ENCODE data around the gene ATG16L1. TPM values are rescaled to one million over a fixed set of nuclear protein-coding genes. Genes with fewer than 3 reads are reported as not detected.

ATG16L1 gene
- total RNA-seq, 1 experiment from 2014 or later, result 52.3 TPM

- Histone ChIP-seq H3K9me3 (ENCODE audit: control insufficient read depth, insufficient read depth, low read depth, low read length) (no peaks in the 10 kb centered on the region), H3K4me1 (ENCODE audit: control insufficient read depth, insufficient read depth, low read length) (peaks cover 10% of the 10 kb centered on the region; the same call in 1 of the 2 replicates), H3K4me3 (ENCODE audit: low read depth in 2 of 2, low read length in 2 of 2) (no peak overlapping the region), H3K36me3 (ENCODE audit: control insufficient read depth, insufficient read depth, low read length) (no peaks in the 10 kb centered on the region), H3K27ac (ENCODE audit: low read length) (no peak overlapping the region), H3K27me3 (ENCODE audit: control insufficient read depth, insufficient read depth, low read length) (no peaks in the 10 kb centered on the region)
- TF ChIP-seq TCF7L2 (IDR thresholded peaks at IDR 0.05; ENCODE audit: low read depth, low read length) (no peak), SIN3A (IDR thresholded peaks at IDR 0.05; ENCODE audit: borderline replicate concordance, insufficient read depth, low read depth, low read length) (no peak), CTCF (IDR thresholded peaks at IDR 0.05) (no peak), POLR2AphosphoS5 (IDR thresholded peaks at IDR 0.05; ENCODE audit: low read depth, low read length) (no peak), REST (IDR thresholded peaks at IDR 0.05; ENCODE audit: insufficient read depth in 1 of 2, low read depth in 2 of 2, low read length in 1 of 2) (no peak)
- ChIA-PET POLR2A (no interaction called here), CTCF (interaction anchor here (0.6 kb wide), 1 partner anchor 431 kb away, joined by 8 read pairs; no protein-coding TSS in a partner anchor)
- in situ Hi-C loops (cut with HindIII; ENCODE audit: low pct_unique_long_range_greater_than_20kb, low sequenced_read_pairs), result no loop called here
- DNase-seq (ENCODE audit: low read depth, low spot score), result no peak
- ATAC-seq, result no peak
- intact Hi-C loops (cut with micrococcal nuclease; ENCODE audit: unreplicated experiment), result no loop called here
- BruUV-seq (replicated peaks), result no TSS peak
Observed at GRCh38 chr2:233243348-233243747, 8.1 kb upstream of the ATG16L1 start.

- H3K27me3 ChIP-seq (ENCODE audit: control insufficient read depth, insufficient read depth, low read length), result no peaks in the 10 kb centered on the region
- no peak for DNase-seq (ENCODE audit: low read depth, low spot score)
- BruUV-seq (replicated peaks), result no TSS peak
- H3K9me3 ChIP-seq (ENCODE audit: control insufficient read depth, insufficient read depth, low read depth, low read length), result no peaks in the 10 kb centered on the region
- ATAC-seq, result no peak
- no peak overlapping the region for H3K27ac ChIP-seq (ENCODE audit: low read length)
- intact Hi-C loops (cut with micrococcal nuclease; ENCODE audit: unreplicated experiment), result no loop called here
- peaks cover 10% of the 10 kb centered on the region; the same call in 1 of the 2 replicates for H3K4me1 ChIP-seq (ENCODE audit: control insufficient read depth, insufficient read depth, low read length)
- ChIA-PET POLR2A (interaction anchor here (0.7 kb wide), 1 partner anchor 21 kb away, joined by 4 read pairs; no protein-coding TSS in a partner anchor), CTCF (interaction anchor here (0.6 to 0.7 kb wide), 2 partner anchors 148 to 171 kb away, joined by 3 to 14 read pairs; no protein-coding TSS in a partner anchor)
- in situ Hi-C loops (cut with HindIII; ENCODE audit: low pct_unique_long_range_greater_than_20kb, low sequenced_read_pairs), result no loop called here
- H3K4me3 ChIP-seq (ENCODE audit: low read depth in 2 of 2, low read length in 2 of 2), result no peak overlapping the region
- no peaks in the 10 kb centered on the region for H3K36me3 ChIP-seq (ENCODE audit: control insufficient read depth, insufficient read depth, low read length)
- TF ChIP-seq CTCF (IDR thresholded peaks at IDR 0.05), result no peak
Observed at GRCh38 chr2:233244818-233245217, 6.7 kb upstream of the ATG16L1 start.
